NCI-H2196 treated with DMSO at 0.1 percent for 48 hours (cell line): ENCODE results near the gene PCLAF.
"Not testable (repeated sequence)": the region's sequence is repeated elsewhere in the genome, so short reads cannot be mapped to it uniquely, and the experiment has no call there.

ENCODE experiments used
- DNase-seq: peaks from one replicate; lab custom pipeline; 2025; ENCODE audit not compliant: unreplicated experiment; lab: John Stamatoyannopoulos, UW

PCLAF gene

GRCh38 chr15:64381000-64381751, at the start of gene PCLAF:
PCLAF (minus strand) TSS chr15:64381441; CDS start chr15:64381371, 70 bp downstream.
- peak; percentile 75 for DNase-seq

- DNase-seq, result no peak
Measured at GRCh38 chr15:64430000-64430735, 48.9 kb upstream of the PCLAF start.

DNA sequence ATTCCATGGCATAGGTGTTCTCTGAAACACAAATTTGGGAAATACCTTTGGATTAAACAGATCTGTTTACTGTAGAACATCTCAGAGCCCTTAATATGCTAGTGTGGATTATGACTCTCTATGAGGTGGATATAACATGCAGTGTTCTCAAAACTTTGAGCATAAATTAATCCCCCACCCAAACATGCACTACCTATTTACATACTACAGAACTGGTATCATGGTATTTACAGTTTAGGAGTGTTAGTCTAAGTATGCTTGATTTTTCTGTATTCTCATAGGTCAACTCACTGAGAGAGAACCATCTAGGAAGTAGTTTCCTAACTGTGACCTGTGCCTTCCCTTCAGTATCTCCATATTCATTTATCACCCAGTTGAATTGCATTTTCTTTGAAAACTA, 48.2 kb upstream of the PCLAF start:
- no peak for DNase-seq

- no peak for DNase-seq
Measured at GRCh38 chr15:64426845-64427465, 45.7 kb upstream of the PCLAF start.

DNA sequence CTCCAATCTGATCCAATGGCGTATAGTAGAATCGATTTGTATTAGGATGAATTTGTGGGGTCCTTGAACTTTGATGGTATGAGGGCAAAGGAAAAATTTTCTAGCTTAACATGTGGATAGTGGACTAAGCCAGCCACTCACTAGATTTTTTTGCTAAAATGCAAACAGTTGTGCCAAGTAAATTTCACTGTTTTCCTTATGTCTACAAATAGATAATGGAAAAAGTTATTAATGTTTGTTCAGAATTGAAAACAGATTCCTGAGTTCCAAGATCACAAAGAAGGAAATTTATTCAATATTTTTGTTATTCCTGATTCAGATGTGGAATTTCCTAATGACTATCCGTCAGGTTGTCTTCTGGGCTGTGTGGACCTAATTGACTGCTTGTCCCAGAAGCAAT, 44.0 kb upstream of the PCLAF start:
- DNase-seq, result no peak

- DNase-seq, result no peak
Measured at GRCh38 chr15:64423970-64424369, 42.7 kb upstream of the PCLAF start.

- no peak for DNase-seq
Measured at GRCh38 chr15:64422697-64423096, 41.5 kb upstream of the PCLAF start.

DNA sequence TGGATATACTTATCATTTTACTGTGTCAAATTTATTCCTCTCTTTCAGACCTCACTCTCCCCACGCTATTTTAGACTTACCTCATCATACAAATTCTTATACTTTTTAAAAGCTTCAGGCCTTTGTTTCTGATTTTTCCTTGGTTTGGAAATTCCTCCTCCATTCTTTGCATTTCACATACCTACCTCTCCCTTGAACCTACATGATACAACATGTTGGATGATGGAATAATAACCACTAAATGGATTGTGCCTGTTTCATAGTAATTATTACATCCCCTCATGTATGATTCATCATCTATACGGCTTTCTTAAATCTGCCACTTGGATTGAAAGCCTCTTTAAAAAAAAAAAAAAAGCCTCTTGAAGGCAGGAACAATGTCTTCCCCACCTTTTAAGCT, 31.0 kb upstream of the PCLAF start:
- no peak for DNase-seq

- no peak for DNase-seq
Measured at GRCh38 chr15:64400583-64400982, 19.3 kb upstream of the PCLAF start.

- no peak for DNase-seq
Measured at GRCh38 chr15:64398575-64398974, 17.3 kb upstream of the PCLAF start.

DNA sequence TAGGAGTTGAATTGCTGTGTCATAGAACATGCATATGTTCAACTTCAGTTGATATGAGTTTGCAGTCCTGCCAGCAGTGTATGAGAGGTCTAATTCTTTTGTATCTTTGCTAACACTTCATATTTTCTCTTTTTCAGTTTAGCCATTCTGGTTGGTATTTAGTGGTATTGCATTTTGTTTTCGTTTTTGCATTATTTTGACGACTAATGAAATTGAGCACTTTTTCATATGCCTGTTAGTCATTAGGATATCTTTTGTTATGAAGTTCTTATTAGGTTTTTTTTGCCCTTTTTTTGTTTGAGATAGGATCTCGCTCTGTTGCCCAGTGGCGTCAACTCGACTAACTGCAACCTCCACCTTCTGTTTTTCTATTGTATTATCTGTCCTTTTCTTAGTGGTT, 15.5 kb upstream of the PCLAF start:
- DNase-seq, result no peak

DNA sequence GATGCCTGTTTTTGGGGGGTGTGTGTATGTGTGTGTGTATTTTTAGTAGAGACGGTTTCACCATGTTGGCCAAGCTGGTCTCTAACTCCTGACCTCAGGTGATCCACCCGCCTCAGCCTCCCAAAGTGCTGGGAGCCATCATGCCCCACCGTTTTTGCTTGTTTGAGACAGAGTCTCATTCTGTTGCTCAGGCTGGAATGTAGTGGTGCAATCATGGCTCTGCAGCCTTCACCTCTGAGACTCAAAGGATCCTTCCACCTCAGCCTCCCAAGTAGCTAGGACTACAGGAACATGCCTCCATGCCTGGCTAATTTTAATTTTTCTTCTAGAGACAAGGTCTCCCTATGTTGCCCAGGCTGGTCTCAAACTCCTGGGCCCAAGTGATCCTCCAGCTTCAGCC, 11.2 kb upstream of the PCLAF start:
- not testable (repeated sequence) for DNase-seq

DNA sequence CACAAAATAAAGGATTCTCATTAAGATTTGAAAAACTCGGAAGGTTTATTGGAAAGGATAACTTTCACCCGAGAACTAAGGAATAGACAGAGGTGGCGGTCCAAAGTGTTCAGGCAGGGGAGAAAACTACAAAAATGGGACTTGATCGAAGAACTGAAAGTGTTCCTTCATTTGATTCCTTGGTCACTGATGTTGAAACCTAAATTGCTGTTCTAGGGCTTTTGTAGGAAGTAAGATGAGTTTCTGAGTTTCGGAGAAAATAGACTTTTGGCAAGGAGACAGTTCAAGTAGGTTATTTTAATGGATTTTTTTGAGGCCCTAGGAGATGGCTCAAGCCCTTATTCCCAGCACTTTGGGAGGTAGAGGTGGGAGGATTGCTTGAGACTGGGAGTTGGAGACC, 7.8 kb upstream of the PCLAF start:
- DNase-seq, result no peak

DNA sequence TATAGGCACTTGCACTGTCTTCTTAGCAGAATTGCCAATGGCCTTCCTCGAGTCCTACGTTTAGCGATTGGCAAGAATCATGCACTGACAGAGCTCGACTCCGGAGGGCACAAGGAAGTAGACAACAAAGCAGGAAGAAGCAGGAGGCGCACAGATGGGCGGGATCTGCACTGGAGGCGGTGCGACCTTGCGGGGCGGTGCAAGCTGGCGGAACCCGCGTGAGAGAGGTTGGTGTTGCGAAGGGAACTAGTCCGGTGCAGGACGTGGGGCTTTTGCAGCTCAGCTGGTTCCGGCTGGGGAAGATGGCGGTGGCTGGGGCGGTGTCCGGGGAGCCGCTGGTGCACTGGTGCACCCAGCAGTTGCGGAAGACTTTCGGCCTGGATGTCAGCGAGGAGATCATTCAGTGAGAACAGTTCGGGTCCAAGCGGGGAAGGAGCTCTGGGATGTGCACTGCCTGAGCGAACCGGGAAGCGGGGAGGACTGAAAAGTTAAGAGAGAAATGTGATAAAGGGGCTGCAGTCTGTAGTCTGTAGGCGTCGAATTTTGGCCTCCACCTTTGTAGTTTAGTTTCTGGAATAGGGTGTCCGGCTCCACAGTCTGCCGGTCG, 6.4 kb upstream of the PCLAF start, which contains the start of gene TRIP4:
TSS of gene TRIP4 (plus strand) at position 275 of the 607 bp plus-strand sequence. CDS start at position 303, 28 bp downstream.
- peak; percentile 81 for DNase-seq

GRCh38 chr15:64386291-64386690, 5.0 kb upstream of the PCLAF start:
- DNase-seq, result no peak

GRCh38 chr15:64383760-64384159, 2.5 kb upstream of the PCLAF start:
- DNase-seq, result no peak

GRCh38 chr15:64380130-64380870, 941 bp downstream of the PCLAF start:
- not testable (repeated sequence) for DNase-seq

- DNase-seq, result no peak
Measured at GRCh38 chr15:64379216-64379960, 1.9 kb downstream of the PCLAF start.

DNA sequence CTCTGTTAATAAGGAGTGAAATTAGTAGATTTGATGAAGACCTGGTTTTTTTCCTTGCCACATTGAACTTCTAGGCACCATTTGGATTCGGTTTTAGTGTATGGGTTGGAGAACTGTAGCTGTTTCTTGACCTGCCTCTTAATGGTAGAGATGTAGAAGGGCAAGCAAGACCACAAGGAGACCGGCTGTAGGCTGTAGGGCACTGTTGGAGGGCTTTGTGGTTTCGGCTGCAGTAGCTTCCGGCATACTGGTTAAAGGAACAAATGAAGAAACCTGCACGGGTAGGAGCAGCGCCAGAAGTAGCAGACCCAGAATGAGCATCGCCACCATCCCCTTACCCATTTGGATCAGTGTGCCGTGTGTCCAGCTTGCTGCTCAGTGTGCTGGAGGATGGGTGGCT, 7.9 kb downstream of the PCLAF start:
- DNase-seq, result no peak

DNA sequence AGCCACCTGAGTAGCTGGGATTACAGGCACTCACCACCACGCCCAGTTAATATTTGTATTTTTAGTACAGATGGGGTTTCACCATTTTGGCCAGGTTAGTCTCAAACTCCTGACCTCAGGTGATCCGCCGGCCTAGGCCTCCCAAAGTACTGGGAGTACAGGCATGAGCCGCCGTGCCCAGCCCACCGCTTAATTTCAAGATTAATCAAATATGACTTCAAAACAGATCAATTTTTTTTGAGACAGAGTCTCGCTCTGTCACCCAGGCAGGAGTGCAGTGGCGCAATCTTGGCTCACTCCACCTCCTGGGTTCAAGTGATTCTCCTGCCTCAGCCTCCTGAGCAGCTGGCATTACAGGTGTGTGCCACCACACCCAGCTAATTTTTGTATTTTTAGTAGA, 9.9 kb downstream of the PCLAF start:
- DNase-seq, result not testable (repeated sequence)
